Kidney capillary endothelial cell (primary cell): ENCODE results near the gene CTDSP2.
"Not testable (repeated sequence)": the region's sequence is repeated elsewhere in the genome, so short reads cannot be mapped to it uniquely, and the experiment has no call there.

Experiments used
- DNase-seq: peaks from one replicate; pipeline ENCODE4 v3.0.0-alpha.2; 2018; ENCODE audit warnings: low spot score

CTDSP2 gene

DNA sequence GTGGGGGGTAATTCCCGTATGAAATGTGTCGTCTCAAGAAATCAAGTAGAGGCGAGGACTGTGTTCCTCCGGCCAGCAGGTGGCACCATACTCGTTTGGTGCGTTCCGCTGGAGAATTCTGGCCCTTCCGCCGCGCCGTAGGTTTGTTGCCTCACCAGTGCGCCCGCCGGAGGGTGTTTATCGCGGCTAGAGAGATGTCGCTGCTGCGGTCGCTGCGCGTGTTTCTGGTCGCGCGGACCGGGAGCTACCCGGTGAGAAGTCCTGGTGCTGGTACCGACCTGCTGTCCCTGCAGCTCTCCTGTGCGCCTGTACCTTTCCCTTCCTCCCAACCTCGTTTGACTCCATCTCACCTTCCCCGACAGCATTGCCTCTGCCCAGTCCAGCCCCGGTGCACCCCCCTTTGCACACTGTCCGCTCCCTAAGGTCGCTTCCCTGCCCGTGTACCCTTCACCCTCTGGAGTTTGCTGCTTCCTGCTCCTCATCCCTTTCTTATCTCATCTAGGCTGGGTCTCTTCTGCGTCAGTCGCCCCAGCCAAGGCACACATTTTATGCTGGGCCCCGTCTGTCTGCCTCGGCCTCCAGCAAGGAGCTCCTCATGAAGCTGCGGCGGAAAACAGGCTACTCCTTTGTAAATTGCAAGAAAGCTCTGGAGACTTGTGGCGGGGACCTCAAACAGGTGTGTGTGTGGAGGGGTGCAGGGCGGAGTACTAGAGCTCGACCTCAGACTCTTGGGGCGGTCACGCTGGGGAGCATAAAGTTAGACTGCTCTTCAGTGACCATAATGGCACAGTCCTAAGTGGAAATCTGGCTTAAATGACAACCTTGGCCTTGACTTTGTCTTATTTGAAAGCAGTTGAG, 63.7 kb downstream of the CTDSP2 start, which contains the start of gene TSFM:
TSFM (plus strand) TSS at position 180 of the 858 bp plus-strand sequence; CDS start at position 195, 15 bp downstream.
- DNase-seq, result peak; percentile 83

DNA sequence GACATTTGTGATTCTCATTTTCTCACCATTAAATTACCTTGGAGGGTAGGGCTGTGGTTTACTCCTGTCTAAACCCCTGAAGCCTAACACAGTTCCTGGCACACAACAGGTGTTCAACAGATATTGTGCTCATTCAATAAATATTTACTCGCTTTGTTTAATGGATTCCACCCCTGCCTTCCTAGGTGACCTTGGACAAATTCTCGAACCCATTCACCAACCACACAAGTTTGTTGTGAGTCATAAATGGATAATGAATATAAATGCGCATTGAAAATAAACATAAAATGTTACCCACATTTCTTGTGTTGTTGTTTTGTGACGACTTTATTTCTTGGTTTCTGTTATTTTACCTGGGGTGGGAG, 64.3 kb downstream of the CTDSP2 start:
- DNase-seq, result no peak

DNA sequence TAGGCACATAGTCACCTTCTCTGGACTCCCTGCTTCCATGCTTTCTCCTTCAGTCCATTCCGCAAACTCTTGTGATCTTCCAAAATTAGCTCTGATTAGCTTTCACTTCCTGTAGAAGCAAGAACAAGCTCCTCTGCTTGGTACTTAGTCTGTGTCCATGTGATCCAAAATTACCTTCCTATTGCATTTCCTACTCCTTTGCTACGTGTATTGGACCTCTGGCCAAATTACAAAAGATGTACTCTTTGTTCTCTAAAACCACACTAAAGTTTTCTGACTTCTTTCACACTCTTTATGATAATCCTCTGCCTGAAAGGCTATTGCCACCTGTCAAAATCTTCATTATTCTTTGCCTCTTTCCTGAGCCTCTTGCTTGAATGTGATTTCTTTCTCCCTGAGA, 64.7 kb downstream of the CTDSP2 start:
- no peak for DNase-seq

GRCh38 chr12:57781244-57781643, 65.3 kb downstream of the CTDSP2 start:
- no peak for DNase-seq

GRCh38 chr12:57780284-57780897, 66.1 kb downstream of the CTDSP2 start:
- DNase-seq, result no peak

DNA sequence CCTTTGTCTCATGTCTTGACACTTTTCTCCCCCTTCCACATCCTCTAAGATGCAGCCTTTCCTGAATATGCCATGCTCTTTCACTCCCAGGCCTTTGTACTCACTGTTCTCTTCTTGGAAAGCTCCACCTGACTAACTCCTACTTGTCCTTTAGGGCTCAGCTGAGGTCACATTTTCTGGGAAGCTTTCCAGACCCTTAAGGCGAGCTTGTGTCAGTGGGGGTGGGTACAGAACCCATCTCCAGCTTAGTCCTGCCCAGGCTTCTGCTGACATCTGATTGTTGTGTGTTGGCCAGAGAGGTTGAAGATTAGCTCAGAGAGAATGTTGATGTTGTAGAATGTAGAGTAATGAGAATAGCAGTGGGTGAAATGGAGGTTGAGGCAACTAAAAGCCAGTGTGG, 66.8 kb downstream of the CTDSP2 start:
- no peak for DNase-seq

DNA sequence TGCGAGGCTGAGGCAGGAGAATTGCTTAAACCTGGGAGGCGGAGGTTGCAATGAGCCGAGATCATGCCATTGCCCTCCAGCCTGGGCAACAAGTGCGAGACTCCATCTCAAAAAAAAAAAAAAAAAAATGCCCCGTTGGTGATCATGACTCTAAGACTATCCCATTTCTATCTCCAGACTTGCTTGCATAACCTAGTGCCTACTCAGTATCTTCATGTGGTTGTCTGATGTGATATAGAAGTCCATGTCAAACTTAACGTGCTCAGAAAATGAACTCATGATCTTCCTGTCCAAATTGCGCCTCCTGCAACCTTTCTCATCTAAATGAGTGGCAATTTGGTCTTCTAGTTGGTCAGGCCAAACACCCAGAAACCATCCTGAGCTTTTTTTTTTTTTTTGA, 68.6 kb downstream of the CTDSP2 start:
- DNase-seq, result no peak

GRCh38 chr12:57777367-57777766, 69.2 kb downstream of the CTDSP2 start:
- no peak for DNase-seq

DNA sequence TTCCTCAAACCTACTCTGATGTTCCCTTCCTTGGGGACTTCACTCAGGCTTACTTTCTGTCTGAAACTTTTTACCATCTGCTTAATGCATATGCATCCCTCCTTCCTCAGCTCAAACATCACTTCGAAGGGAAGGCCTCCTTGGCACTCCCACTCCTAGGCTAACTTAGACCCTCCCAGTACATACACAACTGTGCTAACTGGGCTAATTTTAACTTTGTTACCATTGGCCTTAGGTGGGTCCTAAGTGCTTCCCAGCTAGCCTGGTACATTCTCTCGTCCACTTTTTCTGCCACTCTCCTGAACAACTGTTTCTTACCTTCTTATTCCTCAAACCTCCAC, 70.3 kb downstream of the CTDSP2 start:
- DNase-seq, result no peak

- no peak for DNase-seq
These were observed 70.8 kb downstream of the CTDSP2 start for GRCh38 chr12:57775563-57776246.

GRCh38 chr12:57775044-57775443, 71.5 kb downstream of the CTDSP2 start:
- no peak for DNase-seq

DNA sequence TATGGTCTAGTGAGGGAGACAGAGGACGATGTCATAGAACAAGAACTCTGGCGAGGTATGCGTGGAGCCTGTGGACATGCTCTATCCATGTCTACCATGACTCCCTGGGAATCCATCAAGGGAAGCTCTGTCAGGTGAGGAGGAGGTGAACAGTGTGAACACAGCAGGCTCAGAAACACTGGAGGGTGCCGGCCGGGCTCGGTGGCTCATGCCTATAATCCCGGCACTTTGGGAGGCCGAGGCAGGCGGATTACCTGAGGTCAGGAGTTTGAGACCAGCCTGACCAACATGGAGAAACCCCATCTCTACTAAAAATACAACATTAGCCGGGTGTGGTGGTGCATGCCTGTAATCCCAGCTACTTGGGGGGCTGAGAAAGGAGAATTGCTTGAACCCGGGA, 71.9 kb downstream of the CTDSP2 start:
- not testable (repeated sequence) for DNase-seq

DNA sequence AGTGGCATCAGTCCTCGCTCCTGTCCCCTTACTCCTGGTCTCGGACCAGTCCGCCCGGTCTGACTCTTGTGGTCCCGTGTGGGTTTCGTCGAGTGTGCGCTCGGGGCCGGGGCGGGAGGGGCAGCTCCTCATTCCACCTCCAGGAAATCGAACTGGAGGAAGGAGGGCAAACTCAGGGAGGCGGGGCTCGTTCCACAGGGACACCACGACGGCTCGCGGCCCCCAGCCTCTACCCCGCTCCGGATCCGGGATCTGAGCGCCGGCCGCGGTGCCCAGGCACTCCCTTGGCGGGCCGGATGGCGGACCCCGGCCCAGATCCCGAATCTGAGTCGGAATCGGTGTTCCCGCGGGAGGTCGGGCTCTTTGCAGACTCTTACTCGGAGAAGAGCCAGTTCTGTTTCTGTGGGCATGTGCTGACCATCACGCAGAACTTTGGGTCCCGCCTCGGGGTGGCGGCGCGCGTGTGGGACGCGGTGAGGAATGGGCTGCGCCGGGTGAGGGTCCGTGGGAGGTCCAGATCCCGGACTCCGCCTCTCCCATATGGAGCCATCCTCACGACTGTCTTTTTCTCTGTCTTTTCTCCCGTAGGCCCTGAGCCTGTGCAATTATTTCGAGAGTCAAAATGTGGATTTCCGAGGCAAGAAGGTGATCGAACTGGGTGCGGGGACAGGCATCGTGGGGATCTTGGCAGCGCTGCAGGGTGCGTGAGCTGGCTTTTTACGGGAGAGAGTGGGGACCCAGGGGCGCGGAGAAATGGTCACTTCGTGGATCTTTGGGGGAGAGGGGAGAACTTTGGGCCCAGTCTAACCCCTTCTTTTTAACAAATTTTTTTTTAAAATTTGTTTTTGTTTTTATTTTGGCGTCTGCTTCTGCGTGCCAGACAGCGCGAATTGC, 73.9 kb downstream of the CTDSP2 start, which contains the start of gene EEF1AKMT3:
EEF1AKMT3 (plus strand) TSS at position 186 of the 894 bp plus-strand sequence; CDS start at position 297, 111 bp downstream.
- no peak for DNase-seq

DNA sequence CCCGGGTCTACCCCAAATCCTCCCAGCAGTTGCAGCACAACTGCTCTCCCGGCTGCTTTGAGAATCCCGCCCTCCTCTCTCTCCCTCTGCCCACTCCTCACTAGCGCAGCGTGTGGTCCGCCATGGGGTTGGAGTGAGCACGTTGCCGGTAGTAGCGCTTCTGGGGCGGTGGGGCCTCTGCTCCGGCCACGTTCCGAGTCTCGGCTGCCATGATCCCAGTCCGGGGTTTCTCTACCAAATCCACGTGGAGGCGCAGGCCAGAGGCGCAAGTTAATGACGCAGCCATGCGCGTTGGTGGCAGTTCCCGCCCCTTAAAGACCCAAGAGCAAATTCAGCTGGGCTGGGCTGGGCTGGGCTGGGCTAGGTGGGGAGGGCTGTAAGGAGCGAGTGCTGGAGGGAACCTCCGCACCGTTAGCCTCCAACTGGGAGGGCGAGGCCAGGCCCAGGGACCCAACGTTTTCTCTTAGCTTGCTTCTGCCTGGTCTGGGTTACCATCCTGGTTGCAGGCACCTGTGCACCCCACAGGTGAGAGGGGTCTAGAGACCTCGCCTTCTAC, 74.6 kb downstream of the CTDSP2 start, which contains the start of gene METTL1:
METTL1 (minus strand) TSS at position 233 of the 556 bp plus-strand sequence; CDS start at position 211, 22 bp downstream.
- peak; percentile 92 for DNase-seq

DNA sequence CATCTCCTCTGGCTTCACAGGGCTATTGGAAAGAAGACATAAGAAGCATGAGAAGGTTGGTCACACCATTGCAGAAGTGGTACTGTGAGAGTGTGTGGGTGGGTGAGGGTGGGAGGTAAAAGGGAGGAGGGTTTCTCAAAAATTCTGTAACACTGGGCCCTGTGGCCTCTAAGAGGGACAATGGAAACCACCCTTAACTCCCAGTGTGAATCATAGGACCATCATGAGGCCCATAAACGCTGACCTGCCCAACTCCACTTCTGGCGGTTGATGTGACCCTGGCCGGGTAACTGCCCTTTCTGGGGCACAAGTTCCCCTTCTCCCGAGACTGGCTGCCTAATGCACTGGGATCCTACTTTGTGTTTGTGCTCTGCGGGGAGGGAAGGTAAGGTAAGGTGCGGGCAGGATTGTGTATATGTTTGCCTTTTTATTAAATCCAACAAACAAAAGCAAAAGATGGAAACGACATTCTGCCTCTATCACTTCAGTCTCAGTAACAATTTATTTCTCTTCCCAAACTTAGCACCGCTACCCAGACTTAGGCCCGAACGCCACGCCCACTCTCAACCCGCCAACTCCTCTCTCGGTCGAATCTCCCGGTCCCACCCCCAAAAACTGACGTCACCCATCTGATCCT, 75.2 kb downstream of the CTDSP2 start:
- peak; percentile 81 for DNase-seq

DNA sequence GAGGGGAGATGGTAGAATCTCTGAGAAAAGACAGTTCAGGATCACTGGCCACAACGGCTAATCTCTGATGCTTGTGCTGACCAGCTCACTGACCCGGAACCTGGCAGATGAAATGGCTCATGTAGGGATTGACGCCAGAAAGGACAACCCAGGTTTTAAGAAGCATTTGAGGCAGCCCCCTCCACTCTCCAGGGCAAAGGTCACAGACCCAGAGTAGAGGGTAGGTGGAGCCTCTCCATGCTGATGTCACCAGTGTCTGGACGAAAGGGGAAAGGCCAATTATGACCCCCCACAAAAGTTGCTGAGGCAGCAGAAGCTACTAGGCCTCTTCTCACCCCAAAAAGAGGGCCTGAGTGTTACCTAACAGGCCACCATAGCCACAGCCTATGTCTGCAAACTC, 75.8 kb downstream of the CTDSP2 start:
- no peak for DNase-seq
